ENCODE results near the gene CHAC1.
"Not testable (repeated sequence)": the region's sequence is repeated elsewhere in the genome, so short reads cannot be mapped to it uniquely, and the experiment has no call there.

CHAC1 gene

GRCh38 chr15:40941068-40941527 lies 12.2 kb upstream of the CHAC1 start:
- H3K27ac Mint-ChIP-seq = peak overlapping the region; percentile 86
- H3K27me3 Mint-ChIP-seq = no peaks in the 10 kb centered on the region
- peaks cover 27% of the 10 kb centered on the region for H3K4me1 Mint-ChIP-seq (ENCODE audit: low read depth)
- H3K4me3 Mint-ChIP-seq = peak overlapping the region; percentile 25
- H3K36me3 Mint-ChIP-seq = peaks cover 2% of the 10 kb centered on the region
- H3K9me3 Mint-ChIP-seq (ENCODE audit: low read depth) = no peaks in the 10 kb centered on the region

- Mint-ChIP-seq H3K36me3 (peaks cover 3% of the 10 kb centered on the region), H3K4me3 (peak overlapping the region; percentile 80), H3K4me1 (ENCODE audit: low read depth) (peaks cover 27% of the 10 kb centered on the region), H3K27me3 (no peaks in the 10 kb centered on the region), H3K9me3 (ENCODE audit: low read depth) (no peaks in the 10 kb centered on the region), H3K27ac (peak overlapping the region; percentile 86)
Observed at GRCh38 chr15:40941528-40942336, 11.5 kb upstream of the CHAC1 start.

GRCh38 chr15:40942337-40942854 lies 10.9 kb upstream of the CHAC1 start:
- Mint-ChIP-seq H3K4me3 (peak overlapping the region; percentile 80), H3K4me1 (ENCODE audit: low read depth) (peaks cover 27% of the 10 kb centered on the region), H3K27ac (peak overlapping the region; percentile 41), H3K9me3 (ENCODE audit: low read depth) (no peaks in the 10 kb centered on the region), H3K27me3 (no peaks in the 10 kb centered on the region), H3K36me3 (peaks cover 3% of the 10 kb centered on the region)

GRCh38 chr15:40942878-40943277 lies 10.4 kb upstream of the CHAC1 start:
- Mint-ChIP-seq H3K4me3 (peak overlapping the region; percentile 80), H3K27me3 (no peaks in the 10 kb centered on the region), H3K4me1 (ENCODE audit: low read depth) (peaks cover 27% of the 10 kb centered on the region), H3K9me3 (ENCODE audit: low read depth) (no peaks in the 10 kb centered on the region), H3K27ac (peak overlapping the region; percentile 41), H3K36me3 (peaks cover 3% of the 10 kb centered on the region)

GRCh38 chr15:40943764-40944365 lies 9.4 kb upstream of the CHAC1 start:
- peak overlapping the region; percentile 28 for H3K27ac Mint-ChIP-seq
- peaks cover 27% of the 10 kb centered on the region for H3K4me1 Mint-ChIP-seq (ENCODE audit: low read depth)
- no peaks in the 10 kb centered on the region for H3K9me3 Mint-ChIP-seq (ENCODE audit: low read depth)
- H3K4me3 Mint-ChIP-seq = no peak overlapping the region
- H3K36me3 Mint-ChIP-seq = peaks cover 3% of the 10 kb centered on the region
- H3K27me3 Mint-ChIP-seq = no peaks in the 10 kb centered on the region

- Mint-ChIP-seq H3K9me3 (ENCODE audit: low read depth) (no peaks in the 10 kb centered on the region), H3K36me3 (peaks cover 3% of the 10 kb centered on the region), H3K27me3 (no peaks in the 10 kb centered on the region), H3K4me3 (no peak overlapping the region), H3K27ac (no peak overlapping the region), H3K4me1 (ENCODE audit: low read depth) (peaks cover 24% of the 10 kb centered on the region)
Observed at GRCh38 chr15:40944510-40945296, 8.6 kb upstream of the CHAC1 start.

- Mint-ChIP-seq H3K36me3 (peaks cover 3% of the 10 kb centered on the region), H3K9me3 (ENCODE audit: low read depth) (no peaks in the 10 kb centered on the region), H3K4me1 (ENCODE audit: low read depth) (peaks cover 13% of the 10 kb centered on the region), H3K27ac (no peak overlapping the region), H3K27me3 (no peaks in the 10 kb centered on the region), H3K4me3 (no peak overlapping the region)
Observed at GRCh38 chr15:40948706-40949473, 4.4 kb upstream of the CHAC1 start.

- Mint-ChIP-seq H3K27me3 (no peaks in the 10 kb centered on the region), H3K36me3 (peaks cover 7% of the 10 kb centered on the region), H3K9me3 (ENCODE audit: low read depth) (no peaks in the 10 kb centered on the region), H3K27ac (no peak overlapping the region), H3K4me3 (no peak overlapping the region), H3K4me1 (ENCODE audit: low read depth) (peaks cover 18% of the 10 kb centered on the region)
Observed at GRCh38 chr15:40949756-40950207, 3.5 kb upstream of the CHAC1 start.

- H3K9me3 Mint-ChIP-seq (ENCODE audit: low read depth) = no peaks in the 10 kb centered on the region
- peak overlapping the region; percentile 84 for H3K27ac Mint-ChIP-seq
- peaks cover 25% of the 10 kb centered on the region for H3K4me1 Mint-ChIP-seq (ENCODE audit: low read depth)
- H3K4me3 Mint-ChIP-seq = peak overlapping the region; percentile 91
- no peaks in the 10 kb centered on the region for H3K27me3 Mint-ChIP-seq
- H3K36me3 Mint-ChIP-seq = peaks cover 9% of the 10 kb centered on the region
Observed at GRCh38 chr15:40951764-40952163, 1.5 kb upstream of the CHAC1 start.

GRCh38 chr15:40952301-40952900 lies 870 bp upstream of the CHAC1 start:
- peaks cover 25% of the 10 kb centered on the region for H3K4me1 Mint-ChIP-seq (ENCODE audit: low read depth)
- H3K36me3 Mint-ChIP-seq = peaks cover 9% of the 10 kb centered on the region
- no peaks in the 10 kb centered on the region for H3K9me3 Mint-ChIP-seq (ENCODE audit: low read depth)
- peak overlapping the region; percentile 90 for H3K27ac Mint-ChIP-seq
- H3K27me3 Mint-ChIP-seq = no peaks in the 10 kb centered on the region
- H3K4me3 Mint-ChIP-seq = peak overlapping the region; percentile 91

GRCh38 chr15:40953713-40954074 lies 423 bp downstream of the CHAC1 start:
- peak overlapping the region; percentile 91 for H3K4me3 Mint-ChIP-seq
- peak overlapping the region; percentile 58 for H3K27ac Mint-ChIP-seq
- peaks cover 9% of the 10 kb centered on the region for H3K36me3 Mint-ChIP-seq
- no peaks in the 10 kb centered on the region for H3K27me3 Mint-ChIP-seq
- no peaks in the 10 kb centered on the region for H3K9me3 Mint-ChIP-seq (ENCODE audit: low read depth)
- H3K4me1 Mint-ChIP-seq (ENCODE audit: low read depth) = peaks cover 25% of the 10 kb centered on the region

- H3K36me3 Mint-ChIP-seq; H3K27me3 Mint-ChIP-seq; H3K9me3 Mint-ChIP-seq (ENCODE audit: low read depth): not testable (repeated sequence)
- H3K4me3 Mint-ChIP-seq = peak overlapping the region; percentile 91
- peaks cover 25% of the 10 kb centered on the region for H3K4me1 Mint-ChIP-seq (ENCODE audit: low read depth)
- H3K27ac Mint-ChIP-seq = peak overlapping the region; percentile 58
Observed at GRCh38 chr15:40954158-40954848, 1.0 kb downstream of the CHAC1 start.

- H3K27me3 Mint-ChIP-seq = no peaks in the 10 kb centered on the region
- peaks cover 25% of the 10 kb centered on the region for H3K4me1 Mint-ChIP-seq (ENCODE audit: low read depth)
- H3K9me3 Mint-ChIP-seq (ENCODE audit: low read depth) = no peaks in the 10 kb centered on the region
- no peak overlapping the region for H3K27ac Mint-ChIP-seq
- peak overlapping the region; percentile 91 for H3K4me3 Mint-ChIP-seq
- peaks cover 9% of the 10 kb centered on the region for H3K36me3 Mint-ChIP-seq
Observed at GRCh38 chr15:40955141-40955903, 2.1 kb downstream of the CHAC1 start.

Measured in activated naive CD8-positive, alpha-beta T cell (primary cell).